Stimulated activated CD8-positive, alpha-beta memory T cell treated with anti-CD3 and anti-CD28 coated beads, Interleukin-7, amount 100 ng/mL, for 48 hours (primary cell): Measurements from ENCODE around the gene MESP1.

Experiments used
- DNase-seq, 2 donors: peaks; one replicate each; pipeline ENCODE4 v3.0.0-alpha.2; 2020; ENCODE audit warnings: low read depth in 1 of 2; ENCODE audit errors: extremely low read depth in 1 of 2

Gene MESP1

GRCh38 chr15:89760303-89761008, 9.4 kb upstream of the MESP1 start:
- DNase-seq, result peak; percentile 31 to 38

DNA sequence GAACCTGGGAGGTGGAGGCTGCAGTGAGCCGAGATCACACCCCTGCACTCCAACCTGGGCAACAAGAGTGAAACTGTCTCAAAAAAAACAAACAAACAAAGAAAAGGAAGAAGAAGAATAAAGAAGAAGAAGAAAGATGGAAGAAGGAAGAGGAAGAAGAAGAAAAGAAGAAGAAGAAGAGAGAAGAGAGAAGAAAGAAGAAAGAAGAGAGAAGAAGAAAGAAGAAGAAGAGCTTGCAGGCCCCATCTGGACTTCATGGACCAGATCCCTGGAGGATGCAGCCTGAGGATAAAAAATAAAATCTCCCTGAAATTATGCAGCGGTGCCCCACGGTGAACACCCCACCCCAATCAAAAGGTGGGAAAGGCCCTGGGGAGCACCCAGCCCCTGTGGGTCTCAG, 8.8 kb upstream of the MESP1 start:
- DNase-seq, result no peak

- DNase-seq, result no peak
Measured at GRCh38 chr15:89758981-89759380, 7.9 kb upstream of the MESP1 start.

- DNase-seq, result no peak
Measured at GRCh38 chr15:89758283-89758682, 7.2 kb upstream of the MESP1 start.

DNA sequence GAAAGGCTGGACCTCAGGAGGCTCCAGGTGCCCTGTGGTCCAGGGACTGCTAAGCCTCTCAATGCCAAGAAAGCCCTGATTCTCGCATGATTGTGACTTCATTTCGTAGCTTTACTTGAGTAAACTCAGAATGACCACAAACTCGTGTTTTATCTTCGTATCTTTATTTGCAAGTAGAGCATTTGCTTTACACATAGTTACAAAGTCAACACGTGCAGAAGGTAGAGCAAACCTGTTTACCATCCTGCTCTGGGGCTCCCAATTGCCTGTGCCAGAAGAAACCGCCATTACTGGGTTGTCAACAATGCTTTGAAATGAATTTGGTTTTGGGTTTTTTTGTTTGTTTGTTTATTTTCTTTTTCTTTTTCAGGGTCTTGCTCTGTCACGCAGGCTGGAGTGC, 5.8 kb upstream of the MESP1 start:
- DNase-seq, result no peak

DNA sequence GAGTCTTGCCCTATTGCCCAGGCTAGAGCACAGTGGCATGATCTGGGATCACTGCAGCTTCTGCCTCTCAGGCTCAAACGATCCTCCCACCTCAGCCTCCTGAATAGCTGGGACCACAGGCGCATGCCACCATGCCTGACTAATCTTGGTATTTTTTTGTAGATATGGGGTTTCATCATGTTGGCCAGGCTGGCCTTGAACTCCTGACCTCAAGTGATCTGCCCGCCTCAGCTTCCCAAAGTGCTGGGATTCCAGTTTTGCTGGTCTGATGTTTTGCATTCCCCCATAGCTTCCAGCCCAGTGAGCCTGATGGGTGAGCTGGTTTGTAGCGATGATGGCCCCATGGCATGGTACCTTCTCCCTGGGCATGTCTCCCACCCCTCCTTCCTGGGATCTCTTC, 4.7 kb upstream of the MESP1 start:
- no peak for DNase-seq

DNA sequence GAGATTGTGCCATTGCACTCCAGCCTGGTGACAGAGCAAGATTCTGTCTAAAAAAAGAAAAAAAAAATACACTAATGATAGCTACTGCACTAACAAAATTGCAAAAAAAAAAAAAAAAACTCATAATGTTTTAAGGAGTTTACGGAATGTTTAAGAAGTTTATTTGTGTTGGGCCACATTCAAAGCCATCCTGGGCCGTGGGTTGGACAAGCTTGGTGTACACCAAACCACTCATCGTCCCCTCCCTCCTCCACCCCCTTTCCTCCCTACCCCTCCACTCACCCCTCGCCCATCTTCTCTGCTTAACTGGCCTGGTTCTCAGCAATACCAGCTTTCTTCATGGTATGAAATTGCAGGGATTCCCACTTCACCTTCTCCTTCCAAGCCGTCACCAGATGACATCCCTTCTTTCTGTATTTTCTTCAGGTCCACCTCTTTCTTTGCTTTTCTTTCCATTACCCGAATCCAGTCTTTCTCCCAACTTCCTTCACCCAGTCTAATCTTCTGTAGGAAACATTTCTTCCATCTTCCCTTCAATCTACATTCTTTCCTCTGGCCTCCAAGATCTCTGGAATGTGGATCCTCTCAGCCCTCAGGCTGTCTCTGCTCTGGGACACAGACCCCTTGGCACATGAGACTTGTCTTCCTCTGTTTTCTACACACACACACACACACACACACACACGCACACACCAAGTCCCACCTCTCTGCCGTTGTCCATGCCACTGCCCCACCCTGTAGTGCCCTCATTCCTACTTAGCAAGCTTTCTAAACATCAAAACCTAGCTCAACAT, 3.5 kb upstream of the MESP1 start:
- no peak for DNase-seq

GRCh38 chr15:89753855-89754254, 2.8 kb upstream of the MESP1 start:
- DNase-seq, result no peak

GRCh38 chr15:89751748-89752147, 699 bp upstream of the MESP1 start:
- DNase-seq, result no peak

DNA sequence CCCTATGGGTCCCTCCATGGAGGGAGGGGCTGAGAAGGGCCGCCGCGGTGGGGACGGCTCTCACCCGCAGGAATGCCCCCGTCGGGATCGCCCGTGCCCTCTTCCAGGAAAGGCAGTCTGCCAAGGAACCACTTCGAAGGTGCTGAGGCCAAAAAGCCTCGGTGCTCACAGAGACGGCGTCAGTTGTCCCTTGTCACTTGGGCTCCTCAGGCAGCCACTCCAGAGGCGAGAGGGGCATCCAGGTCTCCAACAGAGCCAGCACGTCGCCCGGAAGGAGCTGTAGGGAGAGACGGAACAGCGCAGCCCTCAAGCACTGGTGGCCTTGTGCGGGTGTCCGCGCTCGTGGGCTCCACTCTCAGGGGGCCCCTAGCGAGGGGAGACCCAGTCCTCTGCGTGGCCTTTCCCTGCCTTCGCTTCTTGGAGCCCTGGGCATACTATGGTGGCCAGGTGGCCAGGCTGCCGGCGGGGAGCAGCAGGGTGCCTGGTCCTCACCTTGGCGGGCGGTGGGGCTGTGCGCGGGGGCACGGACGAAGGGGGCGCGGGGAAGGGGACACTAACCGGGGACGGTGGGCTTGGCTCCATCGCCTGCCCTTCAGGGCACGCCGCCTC, 994 bp downstream of the MESP1 start:
- no peak for DNase-seq

- DNase-seq, result no peak
Measured at GRCh38 chr15:89749526-89749925, 1.5 kb downstream of the MESP1 start.

GRCh38 chr15:89749054-89749453, 2.0 kb downstream of the MESP1 start:
- DNase-seq, result no peak

DNA sequence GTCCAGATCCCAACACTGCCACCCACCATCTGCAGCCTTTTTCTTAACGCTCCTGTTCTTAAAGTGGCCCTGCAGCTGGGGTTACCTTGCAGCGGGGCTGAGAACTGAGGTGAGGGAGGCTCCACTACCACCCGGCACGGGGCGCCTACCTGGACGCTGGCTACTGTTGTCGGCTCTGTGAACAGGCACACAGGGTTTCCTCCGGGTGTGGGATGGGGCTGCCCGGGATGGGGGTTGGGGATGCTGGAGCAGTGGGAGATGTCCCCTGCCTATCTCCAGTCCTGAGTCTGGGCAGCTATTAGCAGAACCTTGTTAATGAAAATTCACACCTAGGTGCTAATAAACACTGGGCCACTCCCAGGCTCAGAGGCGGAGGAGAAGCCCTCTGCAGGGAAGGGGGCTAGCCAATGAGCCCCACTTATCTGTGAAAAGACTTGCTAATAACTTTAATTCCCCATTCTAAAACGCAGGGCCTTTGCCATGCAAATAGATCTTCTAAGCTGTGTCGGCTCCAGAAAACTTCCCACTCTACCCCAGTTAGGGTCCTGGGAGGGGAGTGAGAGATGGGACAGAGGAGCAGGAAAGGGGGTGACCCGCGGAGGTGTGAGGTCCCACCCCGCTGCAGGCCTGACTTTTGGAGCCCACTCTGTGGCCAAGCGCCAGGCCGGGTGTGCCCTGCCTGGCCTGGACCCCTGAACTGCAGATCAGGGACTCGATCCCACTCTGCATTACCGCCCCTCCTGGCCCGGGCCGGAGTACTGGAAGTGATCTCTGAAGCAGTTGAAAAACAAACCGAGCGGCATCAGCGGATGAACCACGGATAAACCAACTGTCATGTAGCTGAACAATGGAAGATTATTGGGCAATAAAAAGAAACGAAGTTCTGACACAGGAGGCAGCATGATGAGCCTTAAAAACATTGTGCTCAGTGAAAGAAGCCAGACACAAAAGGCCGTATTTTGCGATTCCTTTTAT, 3.1 kb downstream of the MESP1 start:
- DNase-seq, result no peak

DNA sequence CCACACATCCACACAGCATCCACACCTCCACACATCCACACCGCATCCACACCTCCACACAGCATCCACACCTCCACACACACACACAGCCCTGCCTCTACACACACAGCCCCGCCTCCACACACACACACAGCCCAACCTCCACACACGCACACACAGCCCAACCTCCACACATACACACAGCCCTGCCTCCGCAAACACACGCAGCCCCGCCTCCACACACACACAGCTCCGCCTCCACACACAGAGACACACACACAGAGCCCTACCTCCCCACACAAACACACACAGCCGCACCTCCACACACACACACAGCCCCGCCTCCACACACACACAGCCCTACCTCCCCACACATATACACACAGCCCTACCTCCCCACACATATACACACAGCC, 4.7 kb downstream of the MESP1 start:
- DNase-seq, result no peak

DNA sequence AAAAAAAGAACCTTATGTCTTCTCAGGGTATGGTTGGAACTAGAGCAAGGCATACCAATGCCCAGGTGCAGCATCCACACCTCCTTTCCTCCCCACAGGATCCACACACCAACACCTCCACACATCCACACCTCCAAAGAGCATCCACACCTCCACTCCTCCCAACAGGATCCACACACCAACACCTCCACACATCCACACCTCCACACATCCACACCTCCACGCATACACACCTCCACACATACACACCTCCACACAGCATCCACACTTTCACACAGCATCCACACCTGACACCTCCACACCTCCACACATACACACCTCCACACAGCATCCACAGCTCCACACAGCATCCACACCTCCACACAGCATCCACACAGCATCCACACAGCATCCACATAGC, 5.3 kb downstream of the MESP1 start:
- DNase-seq, result no peak

DNA sequence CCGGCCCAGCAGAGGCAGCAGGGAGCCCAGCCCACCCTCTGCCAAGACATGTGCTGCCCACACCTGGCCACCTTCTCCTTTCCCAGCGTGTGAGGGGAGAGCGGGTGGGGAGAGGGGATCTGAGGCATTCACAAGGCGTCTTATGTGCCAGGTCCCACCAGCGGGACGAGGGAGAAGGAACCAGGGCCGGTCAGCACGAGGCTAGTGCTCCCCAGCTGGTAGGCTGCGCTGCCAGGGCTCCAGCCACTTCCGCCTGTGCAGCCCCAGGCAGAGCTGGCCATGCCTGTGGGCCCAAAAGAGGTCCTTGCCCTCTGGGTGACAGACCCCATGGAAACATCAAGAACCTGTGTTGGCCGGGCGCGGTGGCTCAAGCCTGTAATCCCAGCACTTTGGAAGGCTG, 5.9 kb downstream of the MESP1 start:
- DNase-seq, result no peak

GRCh38 chr15:89743594-89743993, 7.5 kb downstream of the MESP1 start:
- DNase-seq, result no peak

GRCh38 chr15:89743011-89743410, 8.0 kb downstream of the MESP1 start:
- DNase-seq, result no peak

DNA sequence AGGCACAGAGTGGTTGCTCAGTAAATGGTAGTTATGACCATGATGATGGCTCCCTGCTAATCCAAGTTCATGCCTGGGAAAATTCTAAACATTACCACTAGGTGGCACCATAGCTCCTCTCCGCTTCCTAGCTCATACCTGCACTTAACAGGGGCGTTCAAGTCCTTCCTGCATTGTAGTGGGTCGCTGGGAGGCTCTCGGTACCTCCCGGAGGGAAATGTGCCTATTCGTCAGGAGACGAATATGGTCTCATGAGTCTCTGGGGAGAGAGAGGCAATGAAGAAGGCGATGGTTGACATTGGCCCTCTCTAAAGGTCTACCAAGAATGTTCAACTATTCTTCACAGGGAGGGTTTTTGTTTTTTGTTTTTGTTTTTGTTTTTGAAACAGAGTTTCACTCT, 10.9 kb downstream of the MESP1 start:
- DNase-seq, result no peak

- DNase-seq, result no peak
Measured at GRCh38 chr15:89735773-89736172, 15.3 kb downstream of the MESP1 start.
